BLaER1 treated with 17β-estradiol and CSF1 and Interleukin-3, amounts not matched to agents 10 nM and 100 nM (cell line): Measurements from ENCODE around the gene KRTCAP2.

Experiments used
- H3K27ac ChIP-seq, 11 experiments: shearing (Covaris generic); formaldehyde crosslinking; 2 replicates each; pipeline ENCODE4 v1.8.1; 2022
- H3K27me3 ChIP-seq, 11 experiments: shearing (Covaris generic); formaldehyde crosslinking; 2 replicates each; pipeline ENCODE4 v1.8.1; 2022
- H3K36me3 ChIP-seq, 11 experiments: shearing (Covaris generic); formaldehyde crosslinking; 2 replicates each; pipeline ENCODE4 v1.8.1; 2022
- H3K4me1 ChIP-seq, 10 experiments: shearing (Covaris generic); formaldehyde crosslinking; 2 replicates each; pipeline ENCODE4 v1.8.1; 2022
- H3K4me2 ChIP-seq, 11 experiments: shearing (Covaris generic); formaldehyde crosslinking; 2 replicates each; pipeline ENCODE4 v1.8.1; 2022
- H3K4me3 ChIP-seq, 10 experiments: shearing (Covaris generic); formaldehyde crosslinking; 2 replicates each; pipeline ENCODE4 v1.8.1; 2022
- H3K9ac ChIP-seq, 11 experiments: shearing (Covaris generic); formaldehyde crosslinking; 2 replicates each; pipeline ENCODE4 v1.8.1; 2022
- H3K9me3 ChIP-seq, 11 experiments: shearing (Covaris generic); formaldehyde crosslinking; replicated peaks in 1 of 11; 2 replicates each; pipeline ENCODE4 v1.8.1; 2022
- H4K20me1 ChIP-seq, 11 experiments: shearing (Covaris generic); formaldehyde crosslinking; 2 replicates each; pipeline ENCODE4 v1.8.1; 2022
- Cebpa-rat ChIP-seq, 11 experiments: shearing (Covaris generic); IDR thresholded peaks; 2 replicates each; pipeline ENCODE4 v1.8.1; 2022

The KRTCAP2 gene

DNA sequence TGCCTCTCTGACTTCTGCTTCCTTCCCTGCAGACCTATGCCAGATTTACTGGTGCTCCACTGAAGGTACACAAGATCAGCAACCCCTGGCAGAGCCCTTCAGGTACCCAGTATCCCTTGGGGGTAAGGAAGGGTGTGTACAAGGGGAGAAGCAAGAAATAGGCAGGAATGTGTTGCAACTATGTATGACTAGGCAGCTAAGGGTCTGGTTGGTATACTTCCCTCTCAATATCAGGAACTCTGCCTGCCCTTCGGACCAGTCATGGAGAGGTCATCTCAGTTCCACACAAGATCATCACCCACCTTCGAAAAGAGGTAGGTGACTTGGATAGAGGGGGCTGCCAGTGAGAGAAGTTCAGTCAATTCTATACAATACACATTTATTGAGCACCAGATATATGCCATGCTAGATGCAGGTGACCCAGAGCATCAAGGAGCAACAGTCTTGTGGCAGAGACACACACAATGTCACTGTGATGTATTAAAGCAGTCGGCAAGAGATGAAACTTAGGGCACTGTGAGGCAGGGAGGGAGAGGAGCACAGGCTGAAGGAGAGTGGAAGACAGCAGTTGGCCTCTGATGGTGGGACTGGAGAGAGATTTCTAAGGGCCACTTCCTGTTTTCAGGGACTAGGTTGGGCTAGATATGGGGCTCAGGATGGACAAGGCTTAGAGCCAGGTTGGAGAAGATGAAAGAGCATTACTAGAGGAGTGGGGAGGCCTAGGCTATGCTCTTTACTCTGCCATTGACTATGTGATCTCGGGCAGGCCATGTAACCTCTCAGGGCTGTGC, 37.4 kb upstream of the KRTCAP2 start:
- no peaks in the 10 kb centered on the region for H4K20me1 ChIP-seq
- H3K27me3 ChIP-seq: no peaks in the 10 kb centered on the region
- H3K4me3 ChIP-seq: peak overlapping the region in 5 of 10 experiments; percentile 76 to 97 (median 93); a peak in 5 of 20 replicates
- 0 out of 22 replicates have a peak, but pooled peaks of 2 of the 11 experiments have one; percentile 9 to 19 for TF ChIP-seq Cebpa-rat (IDR thresholded peaks at IDR 0.05)
- H3K9ac ChIP-seq: peak overlapping the region in 8 of 11 experiments; percentile 88 to 100 (median 95); a peak in 8 of 22 replicates
- H3K36me3 ChIP-seq: peaks cover 3 to 31% (median 14%) of the 10 kb centered on the region in 11 experiments; a peak in 19 of 22 replicates
- H3K4me1 ChIP-seq: peaks cover 36 to 48% (median 42%) of the 10 kb centered on the region in 10 experiments
- H3K9me3 ChIP-seq: no peaks in the 10 kb centered on the region
- peak overlapping the region; percentile 83 to 98 (median 94); a peak in 21 of 22 replicates for H3K4me2 ChIP-seq
- peak overlapping the region in 5 of 11 experiments; percentile 38 to 100 (median 98); a peak in 9 of 22 replicates for H3K27ac ChIP-seq

GRCh38 chr1:155209312-155209721, 36.2 kb upstream of the KRTCAP2 start:
- Histone ChIP-seq H3K9me3 (no peaks in the 10 kb centered on the region), H3K4me1 (peaks cover 36 to 48% (median 42%) of the 10 kb centered on the region in 10 experiments), H3K27me3 (no peaks in the 10 kb centered on the region), H3K36me3 (peaks cover 0 to 22% (median 11%) of the 10 kb centered on the region in 11 experiments; a peak in 13 of 22 replicates), H3K4me3 (peak overlapping the region; percentile 76 to 97 (median 91)), H4K20me1 (no peaks in the 10 kb centered on the region), H3K4me2 (peak overlapping the region; percentile 83 to 98 (median 94)), H3K9ac (peak overlapping the region; percentile 88 to 100 (median 94)), H3K27ac (peak overlapping the region; percentile 89 to 100 (median 97))
- TF ChIP-seq Cebpa-rat (IDR thresholded peaks at IDR 0.05): no peak

- no peak for TF ChIP-seq Cebpa-rat (IDR thresholded peaks at IDR 0.05)
- H3K27me3 ChIP-seq: no peaks in the 10 kb centered on the region
- peak within 1 kb of the TSS; percentile 76 to 97 (median 91) for H3K4me3 ChIP-seq
- H4K20me1 ChIP-seq: no peaks in the 10 kb centered on the region
- H3K36me3 ChIP-seq: peaks cover 0 to 22% (median 11%) of the 10 kb centered on the region in 11 experiments; a peak in 13 of 22 replicates
- no peaks in the 10 kb centered on the region for H3K9me3 ChIP-seq
- peak within 1 kb of the TSS; percentile 88 to 100 (median 94) for H3K9ac ChIP-seq
- H3K27ac ChIP-seq: peak within 1 kb of the TSS; percentile 89 to 100 (median 97)
- H3K4me2 ChIP-seq: peak within 1 kb of the TSS; percentile 83 to 98 (median 94)
- H3K4me1 ChIP-seq: peaks cover 36 to 48% (median 42%) of the 10 kb centered on the region in 10 experiments
Measured at GRCh38 chr1:155208541-155209311, 35.6 kb upstream of the KRTCAP2 start, which contains the start of gene MTX1. TSS of gene MTX1 (plus strand) at chr1:155208695. CDS start at chr1:155208805, 110 bp downstream.

GRCh38 chr1:155207806-155208540, 34.9 kb upstream of the KRTCAP2 start, which contains the start of gene THBS3:
TSS of gene THBS3 (minus strand) at chr1:155207897. CDS start at chr1:155207876, 21 bp downstream.
- no peaks in the 10 kb centered on the region for H3K9me3 ChIP-seq
- no peak for TF ChIP-seq Cebpa-rat (IDR thresholded peaks at IDR 0.05)
- H3K27ac ChIP-seq: peak within 1 kb of the TSS; percentile 89 to 100 (median 97)
- H4K20me1 ChIP-seq: no peaks in the 10 kb centered on the region
- peak within 1 kb of the TSS; percentile 83 to 98 (median 94) for H3K4me2 ChIP-seq
- H3K4me3 ChIP-seq: peak within 1 kb of the TSS; percentile 76 to 97 (median 91)
- peaks cover 36 to 48% (median 42%) of the 10 kb centered on the region in 10 experiments for H3K4me1 ChIP-seq
- H3K9ac ChIP-seq: peak within 1 kb of the TSS; percentile 88 to 100 (median 94)
- peaks cover 0 to 22% (median 11%) of the 10 kb centered on the region in 11 experiments; a peak in 13 of 22 replicates for H3K36me3 ChIP-seq
- no peaks in the 10 kb centered on the region for H3K27me3 ChIP-seq

DNA sequence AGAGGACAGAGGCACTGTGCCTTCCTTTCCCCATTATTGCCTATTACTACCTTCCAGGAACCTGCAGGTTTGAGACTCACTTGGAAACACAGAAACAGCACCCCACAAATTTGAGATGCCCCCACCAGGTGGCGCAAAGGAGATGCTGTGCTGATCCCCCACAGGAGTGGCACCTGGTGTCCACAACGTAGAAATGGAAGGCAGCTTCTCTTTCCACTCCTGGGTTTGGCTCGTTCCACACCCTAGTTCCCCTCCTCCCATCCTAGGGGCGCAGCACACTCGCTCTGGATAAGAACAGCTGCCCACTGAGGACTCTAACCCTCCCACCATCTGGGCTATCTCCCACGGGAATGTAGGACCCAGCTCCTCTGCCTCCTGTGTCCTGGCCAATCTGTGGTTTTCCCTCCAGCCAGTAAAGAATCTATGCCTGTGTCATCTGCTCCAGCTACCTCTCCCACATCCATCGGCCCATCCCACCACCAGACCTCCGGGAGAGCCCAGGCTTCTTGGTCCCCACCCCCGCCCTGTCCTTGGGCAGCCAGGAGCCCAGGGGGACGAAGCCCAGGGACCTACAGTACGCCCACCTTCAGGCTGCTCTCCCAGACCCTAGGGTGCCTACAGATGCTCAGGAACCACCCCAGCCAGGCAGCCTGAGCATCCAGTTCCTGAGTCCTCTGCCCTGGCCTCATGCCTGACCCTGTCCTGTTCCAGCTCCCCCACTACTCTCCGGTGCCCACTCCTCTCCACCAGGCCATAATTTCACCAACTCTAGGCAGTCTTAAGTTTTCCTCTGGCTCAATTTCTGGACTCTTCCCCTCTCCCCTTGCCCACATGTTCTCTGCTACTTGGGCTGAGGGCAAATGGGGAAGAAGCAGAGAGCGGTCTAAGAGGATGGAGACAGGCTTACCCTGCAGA, 34.0 kb upstream of the KRTCAP2 start:
- H3K9ac ChIP-seq: peak overlapping the region; percentile 88 to 100 (median 94); a peak in 21 of 22 replicates
- H3K9me3 ChIP-seq: no peaks in the 10 kb centered on the region
- no peaks in the 10 kb centered on the region for H3K27me3 ChIP-seq
- peaks cover 36 to 48% (median 42%) of the 10 kb centered on the region in 10 experiments for H3K4me1 ChIP-seq
- H3K36me3 ChIP-seq: peaks cover 0 to 20% (median 10%) of the 10 kb centered on the region in 11 experiments; a peak in 13 of 22 replicates
- no peaks in the 10 kb centered on the region for H4K20me1 ChIP-seq
- H3K4me2 ChIP-seq: peak overlapping the region; percentile 83 to 98 (median 94)
- H3K4me3 ChIP-seq: peak overlapping the region in 9 of 10 experiments; percentile 76 to 97 (median 93); a peak in 16 of 20 replicates
- peak overlapping the region; percentile 89 to 100 (median 97); a peak in 21 of 22 replicates for H3K27ac ChIP-seq
- no peak for TF ChIP-seq Cebpa-rat (IDR thresholded peaks at IDR 0.05)

DNA sequence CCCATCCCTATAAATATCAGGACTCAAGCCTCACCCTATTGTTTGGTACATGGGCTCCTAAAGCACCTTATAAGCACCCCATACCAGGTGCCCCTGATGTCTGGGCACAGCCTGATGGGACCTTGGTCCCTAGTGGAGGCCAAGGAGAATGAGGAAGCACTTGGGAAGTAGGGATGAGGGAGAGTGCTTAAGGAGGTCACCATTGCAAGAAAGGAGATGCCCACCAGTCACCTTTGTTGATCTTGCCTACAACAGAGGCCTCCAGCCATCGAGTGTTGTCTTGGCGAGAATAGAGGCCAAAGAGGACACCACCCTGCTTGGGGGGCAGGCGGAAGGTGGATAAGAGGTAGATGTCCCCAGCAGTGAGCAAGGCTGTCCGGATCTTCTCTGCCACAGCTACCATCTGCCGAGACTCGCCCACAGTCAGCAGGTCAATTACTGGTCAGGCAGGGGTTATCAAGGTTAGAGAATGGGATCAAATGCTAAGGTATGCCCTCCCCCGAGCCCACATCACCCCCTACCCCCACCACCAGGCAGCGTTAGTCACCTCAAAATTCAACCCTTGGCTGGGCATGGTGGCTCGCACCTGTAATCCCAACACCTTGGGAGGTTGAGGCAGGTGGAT, 33.0 kb upstream of the KRTCAP2 start:
- Histone ChIP-seq H4K20me1 (no peaks in the 10 kb centered on the region), H3K4me3 (no peak overlapping the region), H3K27me3 (no peaks in the 10 kb centered on the region), H3K9me3 (no peaks in the 10 kb centered on the region), H3K36me3 (peaks cover 0 to 18% (median 3%) of the 10 kb centered on the region in 11 experiments; a peak in 6 of 22 replicates), H3K4me2 (peak overlapping the region in 7 of 11 experiments; percentile 89 to 98 (median 95); a peak in 12 of 22 replicates), H3K9ac (peak overlapping the region in 6 of 11 experiments; percentile 22 to 93 (median 30); a peak in 5 of 22 replicates), H3K27ac (peak overlapping the region in 1 of 11 experiments; percentile 4; a peak in 1 of 22 replicates), H3K4me1 (peaks cover 36 to 46% (median 42%) of the 10 kb centered on the region in 10 experiments)
- TF ChIP-seq Cebpa-rat (IDR thresholded peaks at IDR 0.05): no peak

DNA sequence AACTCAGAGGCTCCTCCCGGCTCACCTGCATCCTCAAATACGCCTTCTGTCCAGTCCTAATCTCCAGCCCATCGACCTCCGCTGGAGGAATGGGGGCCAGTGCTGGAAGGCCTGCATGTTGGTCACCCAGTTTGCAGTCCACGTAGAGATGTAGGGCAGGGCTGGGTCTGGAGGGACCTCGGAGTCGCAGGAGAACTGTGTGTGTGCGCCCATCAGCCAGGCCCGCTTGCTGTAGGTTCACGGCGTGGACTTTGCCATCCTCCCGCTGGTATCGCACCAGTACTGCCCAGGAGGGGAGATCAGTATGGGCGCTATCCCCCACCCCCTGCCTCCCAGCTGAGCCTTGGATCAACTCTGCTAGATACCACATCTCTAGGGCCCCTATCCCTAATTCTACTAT, 31.9 kb upstream of the KRTCAP2 start:
- Histone ChIP-seq H3K27ac (no peak overlapping the region), H3K4me1 (peaks cover 28 to 37% (median 35%) of the 10 kb centered on the region in 10 experiments), H4K20me1 (no peaks in the 10 kb centered on the region), H3K27me3 (no peaks in the 10 kb centered on the region), H3K4me3 (no peak overlapping the region), H3K9ac (peak overlapping the region in 3 of 11 experiments; percentile 16 to 38 (median 24); a peak in 2 of 22 replicates), H3K4me2 (no peak overlapping the region), H3K36me3 (peaks cover 0 to 15% (median 0%) of the 10 kb centered on the region in 11 experiments; a peak in 3 of 22 replicates), H3K9me3 (no peaks in the 10 kb centered on the region)
- no peak for TF ChIP-seq Cebpa-rat (IDR thresholded peaks at IDR 0.05)
